IMR-90 (cell line): ENCODE measurements around the gene CCDC102B. TPM values are rescaled to one million over a fixed set of nuclear protein-coding genes. Genes with fewer than 3 reads are reported as not detected.

Source experiments
- ATAC-seq: fragments of 200-7000 bp; cut with Tn5 transposase; 2 replicates; pipeline ENCODE4 v1.9.1; 2020; ENCODE audit warnings: low read depth, mild to moderate bottlenecking, moderate library complexity
- Bru-seq: library from RNA; stranded (reverse); fragments of 400-500 nt; gene quantifications from one replicate; lab custom pipeline; 2021; lab: Mats Ljungman, UMichigan
- BruChase-seq, 2 experiments: library from RNA; stranded (reverse); fragments of 400-500 nt; gene quantifications; one replicate each; lab custom pipeline; 2021; lab: Mats Ljungman, UMichigan
- BruUV-seq: library from RNA; stranded (reverse); fragments of 400-500 nt; replicated peaks from 2 replicates; lab custom pipeline; 2021; lab: Mats Ljungman, UMichigan
- CTCF ChIA-PET: fragments of 300-600 bp; formaldehyde crosslinking; extraction: SDS; loops from one replicate; lab custom pipeline; 2021; ENCODE audit warnings: antibody characterized with exemption; lab: Yijun Ruan, JAX
- POLR2A ChIA-PET: fragments of 300-600 bp; sonication (Branson Sonifier 250); formaldehyde crosslinking; loops from one replicate; lab custom pipeline; 2022; ENCODE audit warnings: antibody characterized with exemption; ENCODE audit not compliant: unreplicated experiment; lab: Charles Lee
- DNase-seq: peaks from one replicate; pipeline ENCODE4 v3.0.0; 2013
- H2AFZ ChIP-seq: replicated peaks from 2 replicates; pipeline ENCODE3; 2013; ENCODE audit warnings: low read length, mild to moderate bottlenecking; ENCODE audit not compliant: poor library complexity
- H2AK5ac ChIP-seq: 2 replicates; pipeline ENCODE4 v1.6.1; 2013; ENCODE audit warnings: low read depth, low read length, inconsistent platforms
- H2AK9ac ChIP-seq: replicated peaks from 2 replicates; pipeline ENCODE3; 2013; ENCODE audit warnings: mild to moderate bottlenecking, low read depth, low read length, moderate library complexity; ENCODE audit not compliant: poor library complexity
- H2BK120ac ChIP-seq: 2 replicates; pipeline ENCODE4 v1.6.1; 2013; ENCODE audit warnings: low read depth, low read length, inconsistent platforms
- H2BK15ac ChIP-seq: 3 replicates; pipeline ENCODE4 v1.6.1; 2013; ENCODE audit warnings: low read depth, low read length, inconsistent platforms
- H2BK20ac ChIP-seq: 2 replicates; pipeline ENCODE4 v1.6.1; 2013; ENCODE audit warnings: low read depth, mild to moderate bottlenecking, inconsistent platforms, low read length, moderate library complexity
- H2BK5ac ChIP-seq: 2 replicates; pipeline ENCODE4 v1.6.1; 2013; ENCODE audit warnings: mild to moderate bottlenecking, low read depth, low read length, inconsistent platforms; ENCODE audit not compliant: poor library complexity, severe bottlenecking
- H3K14ac ChIP-seq: replicated peaks from 2 replicates; pipeline ENCODE4 v1.6.1; 2013; ENCODE audit warnings: low read depth, low read length, inconsistent platforms
- H3K18ac ChIP-seq: 2 replicates; pipeline ENCODE4 v1.6.1; 2013; ENCODE audit warnings: low read depth, low read length, control low read depth
- H3K23ac ChIP-seq: 2 replicates; pipeline ENCODE4 v1.6.1; 2013; ENCODE audit warnings: low read depth, low read length, inconsistent platforms
- H3K27ac ChIP-seq: 2 replicates; pipeline ENCODE4 v1.5.1; 2013; ENCODE audit warnings: mild to moderate bottlenecking, control low read depth, low read length; ENCODE audit not compliant: insufficient read depth
- H3K27me3 ChIP-seq: 2 replicates; pipeline ENCODE4 v1.6.1; 2013; ENCODE audit warnings: low read length; ENCODE audit not compliant: control insufficient read depth, insufficient read depth
- H3K36me3 ChIP-seq: 2 replicates; pipeline ENCODE4 v1.6.1; 2013; ENCODE audit warnings: low read length, mixed read lengths; ENCODE audit not compliant: control insufficient read depth, insufficient read depth
- H3K4ac ChIP-seq: 2 replicates; pipeline ENCODE4 v1.6.1; 2013; ENCODE audit warnings: low read depth, low read length, inconsistent platforms
- H3K4me1 ChIP-seq: 2 replicates; pipeline ENCODE4 v1.6.1; 2013; ENCODE audit warnings: low read length, mixed read lengths; ENCODE audit not compliant: control insufficient read depth, insufficient read depth
- H3K4me2 ChIP-seq: 2 replicates; pipeline ENCODE4 v1.6.1; 2013; ENCODE audit warnings: low read depth, mild to moderate bottlenecking, control low read depth, low read length, moderate library complexity
- H3K4me3 ChIP-seq: 2 replicates; pipeline ENCODE4 v1.5.1; 2013; ENCODE audit warnings: low read depth, mild to moderate bottlenecking, control low read depth, low read length, moderate library complexity; ENCODE audit not compliant: insufficient read depth
- H3K56ac ChIP-seq: 2 replicates; pipeline ENCODE4 v1.6.1; 2013; ENCODE audit warnings: low read length, inconsistent platforms; ENCODE audit not compliant: insufficient read depth; ENCODE audit errors: extremely low read depth
- H3K79me1 ChIP-seq, 2 experiments: 2 replicates each; pipeline ENCODE4 v1.6.1; 2013; ENCODE audit warnings: low read length in 2 of 2, inconsistent platforms in 1 of 2, low read depth in 1 of 2
- H3K9ac ChIP-seq: 2 replicates; pipeline ENCODE4 v1.6.1; 2013; ENCODE audit warnings: low read depth, low read length, control low read depth
- H3K9me1 ChIP-seq: 2 replicates; pipeline ENCODE4 v1.6.1; 2013; ENCODE audit warnings: low read length, inconsistent platforms; ENCODE audit not compliant: insufficient read depth
- H3K9me3 ChIP-seq: 2 replicates; pipeline ENCODE4 v1.6.1; 2013; ENCODE audit warnings: low read length; ENCODE audit not compliant: control insufficient read depth, insufficient read depth
- H4K20me1 ChIP-seq: 2 replicates; pipeline ENCODE4 v1.6.1; 2013; ENCODE audit warnings: low read length, inconsistent platforms; ENCODE audit not compliant: insufficient read depth
- H4K5ac ChIP-seq: 2 replicates; pipeline ENCODE4 v1.6.1; 2013; ENCODE audit warnings: mild to moderate bottlenecking, low read depth, low read length, control low read depth
- H4K8ac ChIP-seq, 2 experiments: 2 replicates each; pipeline ENCODE4 v1.6.1; 2013; ENCODE audit warnings: low read depth in 2 of 2, low read length in 2 of 2, control low read depth in 1 of 2, inconsistent platforms in 1 of 2
- H4K91ac ChIP-seq: 2 replicates; pipeline ENCODE4 v1.6.1; 2013; ENCODE audit warnings: low read depth, low read length, inconsistent platforms; ENCODE audit not compliant: insufficient read depth
- CHD1 ChIP-seq: IDR thresholded peaks from 2 replicates; pipeline ENCODE4 v1.6.1; 2012; ENCODE audit warnings: low read depth, low read length, improper control_type of control experiment
- FOS ChIP-seq: fragments of 150-350 bp; IDR thresholded peaks from 2 replicates; pipeline ENCODE4 v1.6.1; 2016; ENCODE audit warnings: low read depth, low read length
- MAFK ChIP-seq: IDR thresholded peaks from 2 replicates; pipeline ENCODE4 v1.6.1; 2012; ENCODE audit warnings: low read depth, low read length, improper control_type of control experiment
- MAZ ChIP-seq: IDR thresholded peaks from 2 replicates; pipeline ENCODE4 v1.6.1; 2012; ENCODE audit warnings: low read depth, mild to moderate bottlenecking, low read length, improper control_type of control experiment, moderate library complexity, borderline replicate concordance
- MXI1 ChIP-seq: IDR thresholded peaks from 2 replicates; pipeline ENCODE4 v1.6.1; 2012; ENCODE audit warnings: low read depth, mild to moderate bottlenecking, low read length, moderate library complexity, borderline replicate concordance
- RFX5 ChIP-seq: IDR thresholded peaks from 2 replicates; pipeline ENCODE4 v1.8.0; 2012; ENCODE audit warnings: low read depth, mild to moderate bottlenecking, low read length, moderate library complexity
- WGBS, 2 experiments: methylation state at CpG; one replicate each; pipeline versions ENCODE4 v1.1.5 to v1.1.7; 2013; ENCODE audit warnings: missing lambda C conversion rate in 2 of 2; ENCODE audit not compliant: insufficient read length in 1 of 2; ENCODE audit errors: extremely low coverage in 2 of 2; 5-methylcytosine and 5-hydroxymethylcytosine counted together
- dilution Hi-C: fragments of 300-500 bp; cut with HindIII; formaldehyde crosslinking; loops from one replicate; pipeline ENCODE4 v1.14.3; 2018; ENCODE audit warnings: low sequenced_read_pairs; ENCODE audit not compliant: unreplicated experiment
- in situ Hi-C: fragments of 300-500 bp; cut with MboI; formaldehyde crosslinking; loops from 3 replicates; pipeline ENCODE4 v1.14.3; 2019; ENCODE audit warnings: low sequenced_read_pairs, inconsistent platforms, mixed read lengths
- intact Hi-C: fragments of 100-400 bp; cut with micrococcal nuclease; formaldehyde crosslinking; loops from 2 replicates; pipeline ENCODE4 v1.10.0; 2022
- long read RNA-seq: library from polyadenylated mRNA; unstranded; transcript quantifications from one replicate; pipeline ENCODE4 v2.0.0, GENCODE V29; 2021; ENCODE audit not compliant: unreplicated experiment
- polyA plus RNA-seq, 3 experiments: library from polyadenylated mRNA; depleted of rRNA; stranded (reverse); fragments of >200 nt; gene quantifications; 2 replicates each; pipeline ENCODE4 v1.2.3, GENCODE V29; 2012; ENCODE audit warnings: low replicate concordance in 1 of 3
- total RNA-seq: library from RNA; depleted of rRNA; stranded (reverse); fragments of >200 nt; gene quantifications from 2 replicates; pipeline ENCODE4 v1.2.3, GENCODE V29; 2012; rRNA removed

CCDC102B gene
- total RNA-seq (0.54 and 1.7 TPM in 2 replicates), polyA plus RNA-seq (2012; rRNA removed) (0.67 and 1.4 TPM in 2 replicates), Bru-seq, nascent RNA (percentile 44 among the genes with signal in this experiment), BruChase-seq, experiment 1, labeled RNA remaining after a 6-hour chase (percentile 39 among the genes with signal in this experiment), BruChase-seq, experiment 2, labeled RNA remaining after a 2-hour chase (percentile 48 among the genes with signal in this experiment)
- polyA plus RNA-seq (2012; cell fraction: cytosol; rRNA removed): 0.11 and 0.12 TPM in 2 replicates
- 0.27 and 2.2 TPM in 2 replicates for polyA plus RNA-seq (2012; cell fraction: nucleus; rRNA removed; ENCODE audit: low replicate concordance)
- long read RNA-seq, partial matches to known transcripts: 1 of 3 reads
- long read RNA-seq, other reads (novel, unspliced or antisense): 2 of 3 reads

GRCh38 chr18:68797871-68798270 is at the start of gene CCDC102B:
CCDC102B (plus strand) TSS chr18:68798080; CDS start chr18:68836764, 38,684 bp downstream.
- peak within 1 kb of the TSS; percentile 52; the same call in 1 of the 2 replicates for H3K9ac ChIP-seq
- peaks cover 4% of the 10 kb centered on the region; the same call in 1 of the 2 replicates for H3K9me1 ChIP-seq
- peak within 1 kb of the TSS; percentile 49 for H3K18ac ChIP-seq
- H4K8ac ChIP-seq: peak within 1 kb of the TSS; percentile 74 to 81
- POLR2A ChIA-PET: no interaction called here
- peak within 1 kb of the TSS; percentile 15 for H2AK9ac ChIP-seq
- H4K5ac ChIP-seq: peak within 1 kb of the TSS; percentile 67; the same call in 1 of the 2 replicates
- H2AK5ac ChIP-seq: peak within 1 kb of the TSS; percentile 84; the same call in 1 of the 2 replicates
- peak within 1 kb of the TSS; percentile 90 for H2BK120ac ChIP-seq
- DNase-seq (peak; percentile 94), ATAC-seq (peak; percentile 97)
- H3K4me3 ChIP-seq: no peak within 1 kb of the TSS; the same call in 1 of the 2 replicates
- in situ Hi-C loops (no loop called here), intact Hi-C loops (no loop called here), dilution Hi-C loops (no loop called here)
- TF ChIP-seq FOS (no peak), MXI1 (no peak), RFX5 (no peak), MAFK (no peak), MAZ (no peak), CHD1 (no peak)
- H2BK20ac ChIP-seq: peak within 1 kb of the TSS; percentile 98
- H4K91ac ChIP-seq: peak within 1 kb of the TSS; percentile 35; the same call in 1 of the 2 replicates
- no peaks in the 10 kb centered on the region for H4K20me1 ChIP-seq
- H3K27ac ChIP-seq: peak within 1 kb of the TSS; percentile 67; the same call in 1 of the 2 replicates
- peak within 1 kb of the TSS; percentile 79; the same call in 1 of the 2 replicates for H3K4ac ChIP-seq
- peaks cover 2% of the 10 kb centered on the region; the same call in 1 of the 2 replicates for H3K4me1 ChIP-seq
- H3K9me3 ChIP-seq: no peaks in the 10 kb centered on the region
- no TSS peak for BruUV-seq
- H3K4me2 ChIP-seq: peak within 1 kb of the TSS; percentile 66
- H2BK5ac ChIP-seq: peak within 1 kb of the TSS; percentile 87
- H3K36me3 ChIP-seq: no peaks in the 10 kb centered on the region
- no peak within 1 kb of the TSS for H3K23ac ChIP-seq
- WGBS, 2 experiments: no CpG with 5 or more reads among the region's 1 CpG
- peak within 1 kb of the TSS; percentile 73; the same call in 1 of the 2 replicates for H3K14ac ChIP-seq
- CTCF ChIA-PET: interaction anchor here (0.7 kb wide), 1 partner anchor 21 kb away, joined by 3 read pairs; no protein-coding TSS in a partner anchor
- H3K27me3 ChIP-seq: no peaks in the 10 kb centered on the region
- H3K79me1 ChIP-seq: no peaks in the 10 kb centered on the region; a peak in 1 of 4 replicates
- peak within 1 kb of the TSS; percentile 43 for H3K56ac ChIP-seq
- no peak within 1 kb of the TSS for H2AFZ ChIP-seq
- H2BK15ac ChIP-seq: peak within 1 kb of the TSS; percentile 49; the same call in 1 of the 3 replicates
